ENCODE measurements around the gene GLIS1.

GRCh38 chr1:53460666-53461322 lies 278.2 kb downstream of the GLIS1 start:
- no peak for TF ChIP-seq EZH2 (IDR thresholded peaks at IDR 0.05; ENCODE audit: low read depth, unreplicated experiment)
- TF ChIP-seq CTCF (conservative IDR thresholded peaks at IDR 0.05; ENCODE audit: low read depth in 2 of 2), result no peak
- no peak for TF ChIP-seq CREB1 (CRISPR knock-in tag; IDR thresholded peaks at IDR 0.05; ENCODE audit: low read depth)
- no peak for TF ChIP-seq JUNB (IDR thresholded peaks at IDR 0.05; ENCODE audit: unreplicated experiment)
- no peak for TF ChIP-seq NANOG (IDR thresholded peaks at IDR 0.05; ENCODE audit: borderline replicate concordance)
- no peak for TF ChIP-seq EZH2phosphoT487 (IDR thresholded peaks at IDR 0.05; ENCODE audit: unreplicated experiment)
- no peak for TF ChIP-seq POLR2AphosphoS5 (IDR thresholded peaks at IDR 0.05; ENCODE audit: low read depth)

All from GM23338 (cell line).